Measurements from ENCODE around the gene PRICKLE4.
"Not testable (repeated sequence)": the region's sequence is repeated elsewhere in the genome, so short reads cannot be mapped to it uniquely, and the experiment has no call there.

PRICKLE4 gene

GRCh38 chr6:41791305-41791704 lies 10.7 kb downstream of the PRICKLE4 start:
- in situ Hi-C loops (cut with MboI; ENCODE audit: low sequenced_read_pairs), result no loop called here

GRCh38 chr6:41791984-41792383 lies 11.4 kb downstream of the PRICKLE4 start:
- in situ Hi-C loops (cut with MboI; ENCODE audit: low sequenced_read_pairs), result no loop called here

- in situ Hi-C loops (cut with MboI; ENCODE audit: low sequenced_read_pairs), result no loop called here
Observed at GRCh38 chr6:41796474-41796873, 15.9 kb downstream of the PRICKLE4 start.

- in situ Hi-C loops (cut with MboI; ENCODE audit: low sequenced_read_pairs), result no loop called here
Observed at GRCh38 chr6:41798901-41799558, 18.4 kb downstream of the PRICKLE4 start.

GRCh38 chr6:41799559-41799911 lies 19.0 kb downstream of the PRICKLE4 start:
- in situ Hi-C loops (cut with MboI; ENCODE audit: low sequenced_read_pairs), result no loop called here

GRCh38 chr6:41801380-41801779 lies 20.8 kb downstream of the PRICKLE4 start:
- in situ Hi-C loops (cut with MboI; ENCODE audit: low sequenced_read_pairs), result no loop called here

GRCh38 chr6:41805830-41806774 lies 25.5 kb downstream of the PRICKLE4 start:
- in situ Hi-C loops (cut with MboI; ENCODE audit: low sequenced_read_pairs), result no loop called here

- in situ Hi-C loops (cut with MboI; ENCODE audit: low sequenced_read_pairs), result no loop called here
Observed at GRCh38 chr6:41811095-41811494, 30.5 kb downstream of the PRICKLE4 start.

- in situ Hi-C loops (cut with MboI; ENCODE audit: low sequenced_read_pairs), result not testable (repeated sequence)
Observed at GRCh38 chr6:41811946-41812345, 31.4 kb downstream of the PRICKLE4 start.

GRCh38 chr6:41813469-41813868 lies 32.9 kb downstream of the PRICKLE4 start:
- in situ Hi-C loops (cut with MboI; ENCODE audit: low sequenced_read_pairs), result no loop called here

- in situ Hi-C loops (cut with MboI; ENCODE audit: low sequenced_read_pairs), result no loop called here
Observed at GRCh38 chr6:41813956-41814355, 33.4 kb downstream of the PRICKLE4 start.

GRCh38 chr6:41814629-41815028 lies 34.0 kb downstream of the PRICKLE4 start:
- in situ Hi-C loops (cut with MboI; ENCODE audit: low sequenced_read_pairs), result no loop called here

- in situ Hi-C loops (cut with MboI; ENCODE audit: low sequenced_read_pairs), result no loop called here
Observed at GRCh38 chr6:41815587-41815986, 35.0 kb downstream of the PRICKLE4 start.

GRCh38 chr6:41818271-41819054 lies 37.9 kb downstream of the PRICKLE4 start:
- in situ Hi-C loops (cut with MboI; ENCODE audit: low sequenced_read_pairs), result no loop called here

GRCh38 chr6:41821266-41821665 lies 40.7 kb downstream of the PRICKLE4 start:
- in situ Hi-C loops (cut with MboI; ENCODE audit: low sequenced_read_pairs), result no loop called here

- in situ Hi-C loops (cut with MboI; ENCODE audit: low sequenced_read_pairs), result no loop called here
Observed at GRCh38 chr6:41822021-41822420, 41.4 kb downstream of the PRICKLE4 start.

GRCh38 chr6:41823178-41823577 lies 42.6 kb downstream of the PRICKLE4 start:
- in situ Hi-C loops (cut with MboI; ENCODE audit: low sequenced_read_pairs), result no loop called here

GRCh38 chr6:41824571-41825569 lies 44.3 kb downstream of the PRICKLE4 start:
- in situ Hi-C loops (cut with MboI; ENCODE audit: low sequenced_read_pairs), result no loop called here

- in situ Hi-C loops (cut with MboI; ENCODE audit: low sequenced_read_pairs), result no loop called here
Observed at GRCh38 chr6:41826343-41827022, 45.9 kb downstream of the PRICKLE4 start.

- in situ Hi-C loops (cut with MboI; ENCODE audit: low sequenced_read_pairs), result no loop called here
Observed at GRCh38 chr6:41832263-41832662, 51.7 kb downstream of the PRICKLE4 start.

Data from hTERT RPE-1 (cell line).